ENCODE measurements around the gene PTPRR. TPM values are rescaled to one million over a fixed set of nuclear protein-coding genes. Genes with fewer than 3 reads are reported as not detected.

PTPRR gene
- total RNA-seq, 4 donors from 2014 or later: 0.57 to 2.1 (median 0.84) TPM

DNA sequence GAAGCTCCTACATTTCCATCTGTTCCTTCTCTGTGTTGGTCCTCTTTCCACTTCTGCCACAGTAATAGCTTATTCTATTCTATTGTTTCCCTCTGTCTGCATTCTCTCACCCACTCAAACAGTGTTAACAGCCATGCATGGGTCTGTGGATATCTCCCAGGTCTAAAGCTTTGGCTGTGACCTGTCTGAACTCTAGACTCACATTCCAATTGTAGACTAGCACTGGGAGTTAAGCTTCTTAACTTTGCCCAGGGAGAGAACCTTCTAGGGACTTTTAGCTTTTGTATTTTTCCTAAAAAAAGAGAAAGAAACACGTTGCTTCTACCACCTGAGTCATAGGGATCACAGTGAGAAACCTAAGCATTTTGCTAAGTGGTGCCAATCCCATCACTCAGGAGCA, 36.7 kb downstream of the PTPRR start:
- TF ChIP-seq EP300 (IDR thresholded peaks at IDR 0.05): no peak
- TF ChIP-seq, protein P1, sequence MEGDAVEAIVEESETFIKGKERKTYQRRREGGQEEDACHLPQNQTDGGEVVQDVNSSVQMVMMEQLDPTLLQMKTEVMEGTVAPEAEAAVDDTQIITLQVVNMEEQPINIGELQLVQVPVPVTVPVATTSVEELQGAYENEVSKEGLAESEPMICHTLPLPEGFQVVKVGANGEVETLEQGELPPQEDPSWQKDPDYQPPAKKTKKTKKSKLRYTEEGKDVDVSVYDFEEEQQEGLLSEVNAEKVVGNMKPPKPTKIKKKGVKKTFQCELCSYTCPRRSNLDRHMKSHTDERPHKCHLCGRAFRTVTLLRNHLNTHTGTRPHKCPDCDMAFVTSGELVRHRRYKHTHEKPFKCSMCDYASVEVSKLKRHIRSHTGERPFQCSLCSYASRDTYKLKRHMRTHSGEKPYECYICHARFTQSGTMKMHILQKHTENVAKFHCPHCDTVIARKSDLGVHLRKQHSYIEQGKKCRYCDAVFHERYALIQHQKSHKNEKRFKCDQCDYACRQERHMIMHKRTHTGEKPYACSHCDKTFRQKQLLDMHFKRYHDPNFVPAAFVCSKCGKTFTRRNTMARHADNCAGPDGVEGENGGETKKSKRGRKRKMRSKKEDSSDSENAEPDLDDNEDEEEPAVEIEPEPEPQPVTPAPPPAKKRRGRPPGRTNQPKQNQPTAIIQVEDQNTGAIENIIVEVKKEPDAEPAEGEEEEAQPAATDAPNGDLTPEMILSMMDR (IDR thresholded peaks at IDR 0.05): no peak
- no peak for TF ChIP-seq POLR2A (IDR thresholded peaks at IDR 0.05; ENCODE audit: low read depth)
- no peak for TF ChIP-seq POLR2AphosphoS5 (IDR thresholded peaks at IDR 0.05)
- no peak overlapping the region for H3K27ac ChIP-seq (replicated peaks in 1 of 4)
- intact Hi-C loops (cut with DNase I): no loop called here
- WGBS: 44% methylated on average over 1 of the region's 1 CpG
- no peaks in the 10 kb centered on the region for H3K36me3 ChIP-seq
- H3K4me3 ChIP-seq: no peak overlapping the region
- no peaks in the 10 kb centered on the region for H3K27me3 ChIP-seq
- DNase-seq (ENCODE audit: extremely low spot score): no peak
- H3K9me3 ChIP-seq: no peaks in the 10 kb centered on the region
- H3K4me1 ChIP-seq: no peaks in the 10 kb centered on the region

DNA sequence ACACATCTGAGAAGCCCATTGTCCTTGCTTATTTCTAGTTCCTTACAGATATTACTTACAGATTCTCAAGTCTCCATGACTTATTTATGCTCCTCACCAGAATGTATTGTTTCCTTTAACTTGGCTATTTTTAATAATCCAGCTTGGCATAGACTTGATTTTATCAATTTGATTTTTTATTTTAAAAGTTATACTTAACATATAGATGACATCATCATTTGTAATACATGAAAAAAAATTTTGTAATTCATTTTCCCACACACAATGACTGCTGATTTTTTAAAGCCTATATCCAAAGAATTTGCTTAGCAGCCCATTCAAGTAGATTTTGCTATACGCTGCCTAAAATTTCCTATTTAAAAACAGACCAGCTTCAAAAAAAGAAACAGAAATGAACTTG, 39.8 kb downstream of the PTPRR start:
- Histone ChIP-seq H3K36me3 (no peaks in the 10 kb centered on the region), H3K9me3 (no peaks in the 10 kb centered on the region), H3K27ac (replicated peaks in 1 of 4) (no peak overlapping the region), H3K4me3 (no peak overlapping the region), H3K4me1 (no peaks in the 10 kb centered on the region), H3K27me3 (no peaks in the 10 kb centered on the region)
- TF ChIP-seq POLR2A (IDR thresholded peaks at IDR 0.05; ENCODE audit: low read depth) (no peak), POLR2AphosphoS5 (IDR thresholded peaks at IDR 0.05) (no peak), EP300 (IDR thresholded peaks at IDR 0.05) (no peak)
- TF ChIP-seq, protein P1 (IDR thresholded peaks at IDR 0.05): no peak
- intact Hi-C loops (cut with DNase I): no loop called here
- WGBS: 84% methylated on average over 1 of the region's 1 CpG
- DNase-seq (ENCODE audit: extremely low spot score): no peak

DNA sequence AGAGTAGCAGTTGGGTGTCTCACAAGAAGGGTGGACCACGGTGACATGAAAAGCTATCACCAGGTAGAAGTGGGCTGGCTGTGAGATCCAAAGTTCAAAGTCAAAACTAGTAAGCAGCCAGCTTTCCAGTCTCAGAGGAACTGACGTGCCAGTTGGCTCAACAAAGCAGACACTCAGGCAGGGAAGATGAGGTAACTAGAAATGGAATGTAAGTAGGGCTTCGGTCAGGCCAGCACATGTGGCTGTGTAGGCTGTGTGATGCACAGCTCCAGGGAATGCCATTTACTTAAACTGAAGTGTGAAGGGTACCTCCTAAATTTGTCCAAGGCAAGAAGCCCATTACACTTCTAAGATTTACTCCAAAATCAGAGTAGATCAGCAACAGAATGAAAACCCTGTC, 43.6 kb downstream of the PTPRR start:
- WGBS: 50% methylated on average over 3 of the region's 3 CpGs
- H3K4me3 ChIP-seq: no peak overlapping the region
- intact Hi-C loops (cut with DNase I): no loop called here
- H3K27ac ChIP-seq (replicated peaks in 1 of 4): no peak overlapping the region
- no peaks in the 10 kb centered on the region for H3K27me3 ChIP-seq
- H3K9me3 ChIP-seq: no peaks in the 10 kb centered on the region
- H3K4me1 ChIP-seq: no peaks in the 10 kb centered on the region
- no peak for DNase-seq (ENCODE audit: extremely low spot score)
- TF ChIP-seq POLR2A (IDR thresholded peaks at IDR 0.05; ENCODE audit: low read depth): no peak
- TF ChIP-seq EP300 (IDR thresholded peaks at IDR 0.05): no peak
- TF ChIP-seq, protein P1 (IDR thresholded peaks at IDR 0.05): no peak
- no peak for TF ChIP-seq POLR2AphosphoS5 (IDR thresholded peaks at IDR 0.05)
- H3K36me3 ChIP-seq: no peaks in the 10 kb centered on the region

DNA sequence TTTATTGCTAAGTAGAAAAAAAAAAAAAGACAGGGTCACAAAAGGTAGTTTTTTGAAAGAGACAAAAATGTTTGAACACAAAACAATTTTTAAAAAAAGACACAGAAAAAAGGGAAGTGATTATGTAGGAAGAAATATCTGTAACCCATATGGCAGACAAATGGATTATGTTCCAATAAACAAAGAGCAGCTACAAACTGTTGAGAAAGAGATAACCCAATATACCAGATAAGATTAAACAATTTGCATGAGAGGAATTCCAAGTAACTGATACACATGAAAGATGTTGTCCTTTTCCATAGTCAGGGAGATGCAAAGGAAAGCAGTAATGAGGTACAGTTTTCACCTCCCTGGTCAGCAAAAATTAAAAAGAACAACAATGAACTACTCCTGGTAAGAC, 44.9 kb downstream of the PTPRR start:
- Histone ChIP-seq H3K27ac (replicated peaks in 1 of 4) (no peak overlapping the region), H3K27me3 (no peaks in the 10 kb centered on the region), H3K36me3 (no peaks in the 10 kb centered on the region), H3K4me1 (no peaks in the 10 kb centered on the region), H3K9me3 (no peaks in the 10 kb centered on the region), H3K4me3 (no peak overlapping the region)
- no peak for DNase-seq (ENCODE audit: extremely low spot score)
- intact Hi-C loops (cut with DNase I): no loop called here
- no peak for TF ChIP-seq POLR2A (IDR thresholded peaks at IDR 0.05; ENCODE audit: low read depth)
- no peak for TF ChIP-seq POLR2AphosphoS5 (IDR thresholded peaks at IDR 0.05)
- TF ChIP-seq, protein P1 (IDR thresholded peaks at IDR 0.05): no peak

DNA sequence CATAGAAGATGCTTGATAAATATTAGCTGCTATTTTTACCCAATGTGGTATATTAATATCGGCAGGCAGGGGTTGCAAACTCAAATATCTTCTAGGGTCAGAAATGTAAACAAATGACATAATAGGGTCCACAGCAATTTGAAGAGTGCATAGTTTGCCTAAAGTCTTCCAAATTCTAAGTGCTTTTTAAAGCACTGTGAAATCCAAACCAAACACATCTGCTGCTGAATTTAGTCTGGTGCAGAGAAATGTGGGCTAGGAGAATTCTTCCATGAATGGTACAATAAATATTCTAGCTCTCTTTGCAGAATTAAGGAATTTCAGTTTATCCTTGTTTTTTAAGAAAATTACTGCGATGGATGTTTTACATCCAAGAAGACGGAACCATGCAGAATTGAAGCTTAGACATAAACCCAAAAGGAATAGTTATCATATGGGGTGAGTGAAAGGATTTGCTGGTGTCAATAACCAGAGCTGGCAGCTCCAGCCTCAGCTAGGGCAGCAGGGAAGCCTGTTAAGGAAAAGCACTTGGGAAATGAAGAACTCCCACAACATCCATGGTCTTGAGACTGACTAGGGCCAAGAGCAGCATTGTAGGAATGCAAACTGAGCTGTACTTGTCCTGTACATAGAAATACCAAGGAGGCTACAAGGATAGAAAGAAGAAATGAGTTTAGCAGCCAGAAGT, 65.5 kb downstream of the PTPRR start:
- H3K27me3 ChIP-seq: no peaks in the 10 kb centered on the region
- intact Hi-C loops (cut with DNase I): no loop called here
- WGBS: 76% methylated on average over 3 of the region's 3 CpGs
- H3K4me3 ChIP-seq: no peak overlapping the region
- no peak for DNase-seq (ENCODE audit: extremely low spot score)
- H3K36me3 ChIP-seq: no peaks in the 10 kb centered on the region
- no peak overlapping the region for H3K27ac ChIP-seq (replicated peaks in 1 of 4)
- TF ChIP-seq, protein P1 (IDR thresholded peaks at IDR 0.05): no peak
- TF ChIP-seq EP300 (IDR thresholded peaks at IDR 0.05) (no peak), POLR2AphosphoS5 (IDR thresholded peaks at IDR 0.05) (no peak), POLR2A (IDR thresholded peaks at IDR 0.05; ENCODE audit: low read depth) (no peak)
- H3K4me1 ChIP-seq: no peaks in the 10 kb centered on the region
- H3K9me3 ChIP-seq: no peaks in the 10 kb centered on the region

Data from esophagus muscularis mucosa (tissue), 4 donors.